ENCODE measurements around the gene PPEF1. TPM values are rescaled to one million over a fixed set of nuclear protein-coding genes. Genes with fewer than 3 reads are reported as not detected.
"Not testable (repeated sequence)": the region's sequence is repeated elsewhere in the genome, so short reads cannot be mapped to it uniquely, and the experiment has no call there.

The PPEF1 gene
- polyA plus RNA-seq, 2 of the 4 experiments (the other 2 are of a cell fraction) = 1.0 to 1.9 TPM

- CTCF ChIA-PET = interaction anchor here (1.1 to 1.2 kb wide), 2 partner anchors 8 to 110 kb away, joined by 3 read pairs; no protein-coding TSS in a partner anchor
These were observed 25.8 kb downstream of the PPEF1 start for GRCh38 chrX:18733287-18733686.

GRCh38 chrX:18739609-18740008, 32.2 kb downstream of the PPEF1 start:
- H3K4me2 ChIP-seq = 0 out of 3 replicates have a peak overlapping the region, but pooled peaks have one; percentile 12
- H3K9me3 ChIP-seq, H3K4me3 ChIP-seq, H3K27ac ChIP-seq, CTCF ChIA-PET, ATAC-seq, POLR2A ChIA-PET, H3K4me1 ChIP-seq, FAIRE-seq: not testable (repeated sequence)
- WGBS (ENCODE audit: missing lambda C conversion rate) = 0% methylated on average over 2 of the region's 6 CpGs
- DNase-seq (ENCODE audit: low read depth in 1 of 2, low spot score in 1 of 2) = peak in 1 of 2 experiments; percentile 14

More at GRCh38 chrX:18733287-18733686, 25.8 kb downstream of the PPEF1 start:
- H3K27ac ChIP-seq = no peak overlapping the region
- no peaks in the 10 kb centered on the region for H3K4me1 ChIP-seq
- no peaks in the 10 kb centered on the region for H3K9me3 ChIP-seq
- no peak for TF ChIP-seq HES2 (IDR thresholded peaks at IDR 0.05)
- ATAC-seq = no peak
- whole genome bisulfite sequencing (ENCODE audit: missing lambda C conversion rate) = 69% methylated on average over 4 of the region's 4 CpGs
- no peak for FAIRE-seq
- no peak overlapping the region for H3K4me2 ChIP-seq
- no peak overlapping the region for H3K4me3 ChIP-seq
- POLR2A ChIA-PET = no interaction called here
- no peak for DNase-seq (ENCODE audit: low read depth in 1 of 2, low spot score in 1 of 2)

GRCh38 chrX:18748499-18748898, 41.1 kb downstream of the PPEF1 start:
- Histone ChIP-seq H3K9me3 (no peaks in the 10 kb centered on the region), H3K4me3 (no peak overlapping the region), H3K4me2 (no peak overlapping the region), H3K4me1 (no peaks in the 10 kb centered on the region), H3K27ac (peak overlapping the region in 1 of 2 experiments; percentile 33; a peak in 1 of 6 replicates)
- ChIA-PET CTCF (no interaction called here), POLR2A (no interaction called here)
- ATAC-seq (no peak), DNase-seq (ENCODE audit: low read depth in 1 of 2, low spot score in 1 of 2) (no peak), FAIRE-seq (peak; percentile 83)
- WGBS (ENCODE audit: missing lambda C conversion rate) = 58% methylated on average over 2 of the region's 2 CpGs
- TF ChIP-seq CBX2 (IDR thresholded peaks at IDR 0.05; ENCODE audit: borderline replicate concordance, low read depth) (no peak), EP300 (IDR thresholded peaks at IDR 0.05) (no peak), HES2 (IDR thresholded peaks at IDR 0.05) (no peak), RNF2 (IDR thresholded peaks at IDR 0.05; ENCODE audit: borderline replicate concordance, low read depth) (no peak), MAZ (IDR thresholded peaks at IDR 0.05; ENCODE audit: borderline replicate concordance, low read depth, low read length) (no peak), EHF (CRISPR knock-in tag; IDR thresholded peaks at IDR 0.05) (no peak), MYC (IDR thresholded peaks at IDR 0.05; ENCODE audit: borderline replicate concordance, low read length) (no peak), SMC3 (IDR thresholded peaks at IDR 0.05) (no peak), BHLHE40 (IDR thresholded peaks at IDR 0.05; ENCODE audit: low read depth, low read length) (no peak), KDM5A (IDR thresholded peaks at IDR 0.05) (no peak), ATOH8 (CRISPR knock-in tag; IDR thresholded peaks at IDR 0.05; ENCODE audit: low read depth) (no peak)

- Histone ChIP-seq H3K4me1 (peaks cover 5% of the 10 kb centered on the region; the same call in 2 of the 3 replicates), H3K4me2 (0 out of 3 replicates have a peak overlapping the region, but pooled peaks have one; percentile 12), H3K27ac (no peak overlapping the region), H3K4me3 (no peak overlapping the region), H3K9me3 (no peaks in the 10 kb centered on the region)
- POLR2A ChIA-PET = no interaction called here
- CTCF ChIA-PET = no interaction called here
- no peak for FAIRE-seq
- no peak for TF ChIP-seq NR3C1 (IDR thresholded peaks at IDR 0.05)
- no peak for TF ChIP-seq ATOH8 (CRISPR knock-in tag; IDR thresholded peaks at IDR 0.05; ENCODE audit: low read depth)
- TF ChIP-seq KDM1A (IDR thresholded peaks at IDR 0.05; ENCODE audit: low read depth) = no peak
- TF ChIP-seq MAFK (IDR thresholded peaks at IDR 0.05; ENCODE audit: partially characterized antibody) = no peak
- TF ChIP-seq CTCF (IDR thresholded peaks at IDR 0.05) = no peak
- TF ChIP-seq HOXB5 (CRISPR knock-in tag; IDR thresholded peaks at IDR 0.05) = no peak
- TF ChIP-seq JUN (IDR thresholded peaks at IDR 0.05) = no peak
- no peak for TF ChIP-seq HOXA7 (CRISPR knock-in tag; IDR thresholded peaks at IDR 0.05)
- no peak for TF ChIP-seq BHLHE40 (IDR thresholded peaks at IDR 0.05; ENCODE audit: low read depth, low read length)
- TF ChIP-seq BCL3 (IDR thresholded peaks at IDR 0.05) = no peak
- TF ChIP-seq RFX5 (IDR thresholded peaks at IDR 0.05) = no peak
- TF ChIP-seq ESRRA (IDR thresholded peaks at IDR 0.05; ENCODE audit: borderline replicate concordance, low read length) = no peak
- WGBS (ENCODE audit: missing lambda C conversion rate) = 54% methylated on average over 2 of the region's 2 CpGs
- ATAC-seq = no peak
- DNase-seq (ENCODE audit: low read depth in 1 of 2, low spot score in 1 of 2) = no peak
These were observed 46.2 kb downstream of the PPEF1 start for GRCh38 chrX:18753631-18754030.
